ENCODE results near the gene ALAD. TPM values are rescaled to one million over a fixed set of nuclear protein-coding genes. Genes with fewer than 3 reads are reported as not detected.

The ALAD gene
- total and polyA plus RNA-seq, 4 donors, result 40.2 to 258 (median 74.2) TPM

DNA sequence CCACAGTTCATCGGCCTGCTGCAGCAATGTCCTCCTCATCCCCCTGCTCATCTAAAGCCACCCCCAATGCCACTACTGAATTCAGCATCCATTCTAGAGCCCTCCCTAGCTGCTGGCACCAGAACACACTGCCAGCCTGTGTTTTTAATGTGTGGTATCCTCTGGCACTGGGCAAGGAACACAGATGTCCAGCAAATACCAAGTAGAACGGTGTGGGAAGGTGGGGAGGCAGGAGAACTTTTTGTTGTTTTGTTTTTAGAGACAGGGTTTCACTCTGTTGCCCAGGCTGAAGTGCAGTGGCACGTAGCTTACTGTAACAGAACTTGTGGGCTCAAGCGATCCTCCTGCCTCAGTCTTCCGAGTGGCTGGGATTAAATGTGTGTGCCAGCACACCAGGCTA, 29.0 kb downstream of the ALAD start:
- Histone ChIP-seq H3K27ac (ENCODE audit: low read depth in 1 of 2, low read length in 2 of 2) (no peak overlapping the region), H3K9me3 (ENCODE audit: control insufficient read depth in 4 of 4, low read length in 3 of 4) (no peaks in the 10 kb centered on the region), H3K4me3 (ENCODE audit: low read depth in 1 of 3, low read length in 3 of 3) (no peak overlapping the region), H3K27me3 (ENCODE audit: control insufficient read depth in 4 of 4, insufficient read depth in 4 of 4, low read length in 3 of 4) (no peaks in the 10 kb centered on the region), H3K9ac (ENCODE audit: low read depth in 1 of 2, low read length in 2 of 2) (no peak overlapping the region), H3K36me3 (ENCODE audit: control insufficient read depth in 4 of 4, insufficient read depth in 3 of 4, low read depth in 1 of 4, low read length in 3 of 4) (peaks cover 5 to 17% (median 10%) of the 10 kb centered on the region in 4 donors), H3K4me1 (ENCODE audit: control insufficient read depth in 4 of 4, insufficient read depth in 4 of 4, low read length in 3 of 4) (peaks cover 4 to 66% (median 49%) of the 10 kb centered on the region in 4 donors)
- no peak for DNase-seq (ENCODE audit: low spot score)
- TF ChIP-seq GABPA (IDR thresholded peaks at IDR 0.05 in 1 of 2, conservative IDR thresholded peaks at IDR 0.05 in 1 of 2), result no peak
- no peak for TF ChIP-seq HNF4A (conservative IDR thresholded peaks at IDR 0.05)
- TF ChIP-seq EGR1 (IDR thresholded peaks at IDR 0.05; ENCODE audit: low read depth in 2 of 2), result no peak
- TF ChIP-seq, protein P1, sequence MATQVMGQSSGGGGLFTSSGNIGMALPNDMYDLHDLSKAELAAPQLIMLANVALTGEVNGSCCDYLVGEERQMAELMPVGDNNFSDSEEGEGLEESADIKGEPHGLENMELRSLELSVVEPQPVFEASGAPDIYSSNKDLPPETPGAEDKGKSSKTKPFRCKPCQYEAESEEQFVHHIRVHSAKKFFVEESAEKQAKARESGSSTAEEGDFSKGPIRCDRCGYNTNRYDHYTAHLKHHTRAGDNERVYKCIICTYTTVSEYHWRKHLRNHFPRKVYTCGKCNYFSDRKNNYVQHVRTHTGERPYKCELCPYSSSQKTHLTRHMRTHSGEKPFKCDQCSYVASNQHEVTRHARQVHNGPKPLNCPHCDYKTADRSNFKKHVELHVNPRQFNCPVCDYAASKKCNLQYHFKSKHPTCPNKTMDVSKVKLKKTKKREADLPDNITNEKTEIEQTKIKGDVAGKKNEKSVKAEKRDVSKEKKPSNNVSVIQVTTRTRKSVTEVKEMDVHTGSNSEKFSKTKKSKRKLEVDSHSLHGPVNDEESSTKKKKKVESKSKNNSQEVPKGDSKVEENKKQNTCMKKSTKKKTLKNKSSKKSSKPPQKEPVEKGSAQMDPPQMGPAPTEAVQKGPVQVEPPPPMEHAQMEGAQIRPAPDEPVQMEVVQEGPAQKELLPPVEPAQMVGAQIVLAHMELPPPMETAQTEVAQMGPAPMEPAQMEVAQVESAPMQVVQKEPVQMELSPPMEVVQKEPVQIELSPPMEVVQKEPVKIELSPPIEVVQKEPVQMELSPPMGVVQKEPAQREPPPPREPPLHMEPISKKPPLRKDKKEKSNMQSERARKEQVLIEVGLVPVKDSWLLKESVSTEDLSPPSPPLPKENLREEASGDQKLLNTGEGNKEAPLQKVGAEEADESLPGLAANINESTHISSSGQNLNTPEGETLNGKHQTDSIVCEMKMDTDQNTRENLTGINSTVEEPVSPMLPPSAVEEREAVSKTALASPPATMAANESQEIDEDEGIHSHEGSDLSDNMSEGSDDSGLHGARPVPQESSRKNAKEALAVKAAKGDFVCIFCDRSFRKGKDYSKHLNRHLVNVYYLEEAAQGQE (IDR thresholded peaks at IDR 0.05), result no peak
- no peak for TF ChIP-seq FOXA2 (IDR thresholded peaks at IDR 0.05)
- TF ChIP-seq, protein P2, sequence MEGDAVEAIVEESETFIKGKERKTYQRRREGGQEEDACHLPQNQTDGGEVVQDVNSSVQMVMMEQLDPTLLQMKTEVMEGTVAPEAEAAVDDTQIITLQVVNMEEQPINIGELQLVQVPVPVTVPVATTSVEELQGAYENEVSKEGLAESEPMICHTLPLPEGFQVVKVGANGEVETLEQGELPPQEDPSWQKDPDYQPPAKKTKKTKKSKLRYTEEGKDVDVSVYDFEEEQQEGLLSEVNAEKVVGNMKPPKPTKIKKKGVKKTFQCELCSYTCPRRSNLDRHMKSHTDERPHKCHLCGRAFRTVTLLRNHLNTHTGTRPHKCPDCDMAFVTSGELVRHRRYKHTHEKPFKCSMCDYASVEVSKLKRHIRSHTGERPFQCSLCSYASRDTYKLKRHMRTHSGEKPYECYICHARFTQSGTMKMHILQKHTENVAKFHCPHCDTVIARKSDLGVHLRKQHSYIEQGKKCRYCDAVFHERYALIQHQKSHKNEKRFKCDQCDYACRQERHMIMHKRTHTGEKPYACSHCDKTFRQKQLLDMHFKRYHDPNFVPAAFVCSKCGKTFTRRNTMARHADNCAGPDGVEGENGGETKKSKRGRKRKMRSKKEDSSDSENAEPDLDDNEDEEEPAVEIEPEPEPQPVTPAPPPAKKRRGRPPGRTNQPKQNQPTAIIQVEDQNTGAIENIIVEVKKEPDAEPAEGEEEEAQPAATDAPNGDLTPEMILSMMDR (IDR thresholded peaks at IDR 0.05; ENCODE audit: low read depth, low read length, missing input control), result no peak
- TF ChIP-seq, protein P3, sequence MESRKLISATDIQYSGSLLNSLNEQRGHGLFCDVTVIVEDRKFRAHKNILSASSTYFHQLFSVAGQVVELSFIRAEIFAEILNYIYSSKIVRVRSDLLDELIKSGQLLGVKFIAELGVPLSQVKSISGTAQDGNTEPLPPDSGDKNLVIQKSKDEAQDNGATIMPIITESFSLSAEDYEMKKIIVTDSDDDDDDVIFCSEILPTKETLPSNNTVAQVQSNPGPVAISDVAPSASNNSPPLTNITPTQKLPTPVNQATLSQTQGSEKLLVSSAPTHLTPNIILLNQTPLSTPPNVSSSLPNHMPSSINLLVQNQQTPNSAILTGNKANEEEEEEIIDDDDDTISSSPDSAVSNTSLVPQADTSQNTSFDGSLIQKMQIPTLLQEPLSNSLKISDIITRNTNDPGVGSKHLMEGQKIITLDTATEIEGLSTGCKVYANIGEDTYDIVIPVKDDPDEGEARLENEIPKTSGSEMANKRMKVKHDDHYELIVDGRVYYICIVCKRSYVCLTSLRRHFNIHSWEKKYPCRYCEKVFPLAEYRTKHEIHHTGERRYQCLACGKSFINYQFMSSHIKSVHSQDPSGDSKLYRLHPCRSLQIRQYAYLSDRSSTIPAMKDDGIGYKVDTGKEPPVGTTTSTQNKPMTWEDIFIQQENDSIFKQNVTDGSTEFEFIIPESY (IDR thresholded peaks at IDR 0.05), result no peak
- TF ChIP-seq SP1 (IDR thresholded peaks at IDR 0.05), result no peak
- no peak for TF ChIP-seq FOXA1 (IDR thresholded peaks at IDR 0.05)
- TF ChIP-seq RXRA (IDR thresholded peaks at IDR 0.05), result no peak
- no peak for TF ChIP-seq JUND (IDR thresholded peaks at IDR 0.05)
- 78% methylated on average over 5 of the region's 5 CpGs for WGBS

DNA sequence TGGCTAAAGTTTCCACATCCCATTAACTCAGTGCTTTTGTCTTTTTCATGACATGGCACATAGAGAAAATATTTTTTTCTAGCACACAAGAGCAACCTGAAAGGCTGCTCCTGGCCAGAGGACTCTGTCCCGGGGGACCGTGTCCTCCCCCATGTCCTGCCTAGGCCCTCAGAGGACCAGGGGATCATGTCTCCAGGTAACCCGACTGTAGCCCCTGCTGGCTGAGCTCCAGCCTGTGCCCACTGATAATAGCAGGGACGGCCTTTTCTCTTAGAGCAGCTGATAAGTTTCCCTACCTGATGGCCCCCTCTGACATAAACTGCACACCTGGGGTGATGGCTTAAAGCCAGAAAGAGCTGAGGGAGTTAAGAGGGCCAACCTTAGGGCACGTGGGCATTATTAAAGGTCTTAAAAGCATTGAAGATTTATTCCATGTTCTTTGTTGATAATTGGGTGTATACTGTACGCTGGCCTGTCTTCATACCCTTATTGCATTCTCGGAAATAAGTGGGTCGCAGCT, 30.2 kb downstream of the ALAD start:
- no peaks in the 10 kb centered on the region for H3K27me3 ChIP-seq (ENCODE audit: control insufficient read depth in 4 of 4, insufficient read depth in 4 of 4, low read length in 3 of 4)
- WGBS, result 64% methylated on average over 8 of the region's 8 CpGs
- DNase-seq (ENCODE audit: low spot score), result no peak
- peaks cover 5 to 17% (median 10%) of the 10 kb centered on the region in 4 donors for H3K36me3 ChIP-seq (ENCODE audit: control insufficient read depth in 4 of 4, insufficient read depth in 3 of 4, low read depth in 1 of 4, low read length in 3 of 4)
- no peak overlapping the region for H3K9ac ChIP-seq (ENCODE audit: low read depth in 1 of 2, low read length in 2 of 2)
- H3K4me3 ChIP-seq (ENCODE audit: low read depth in 1 of 3, low read length in 3 of 3), result no peak overlapping the region
- no peak overlapping the region for H3K27ac ChIP-seq (ENCODE audit: low read depth in 1 of 2, low read length in 2 of 2)
- peaks cover 4 to 65% (median 48%) of the 10 kb centered on the region in 4 donors for H3K4me1 ChIP-seq (ENCODE audit: control insufficient read depth in 4 of 4, insufficient read depth in 4 of 4, low read length in 3 of 4)
- H3K9me3 ChIP-seq (ENCODE audit: control insufficient read depth in 4 of 4, low read length in 3 of 4), result no peaks in the 10 kb centered on the region
- TF ChIP-seq HNF4A (conservative IDR thresholded peaks at IDR 0.05) (no peak), FOXA2 (IDR thresholded peaks at IDR 0.05) (no peak), JUND (IDR thresholded peaks at IDR 0.05) (no peak), RAD21 (IDR thresholded peaks at IDR 0.05) (no peak), EGR1 (IDR thresholded peaks at IDR 0.05; ENCODE audit: low read depth in 2 of 2) (no peak), SP1 (IDR thresholded peaks at IDR 0.05) (no peak), GABPA (IDR thresholded peaks at IDR 0.05 in 1 of 2, conservative IDR thresholded peaks at IDR 0.05 in 1 of 2) (no peak), YY1 (IDR thresholded peaks at IDR 0.05) (no peak), NR2F2 (IDR thresholded peaks at IDR 0.05) (no peak)
- TF ChIP-seq, protein P2 (IDR thresholded peaks at IDR 0.05; ENCODE audit: low read depth, low read length, missing input control), result no peak
- TF ChIP-seq, protein P1 (IDR thresholded peaks at IDR 0.05), result no peak
- TF ChIP-seq, protein P4, sequence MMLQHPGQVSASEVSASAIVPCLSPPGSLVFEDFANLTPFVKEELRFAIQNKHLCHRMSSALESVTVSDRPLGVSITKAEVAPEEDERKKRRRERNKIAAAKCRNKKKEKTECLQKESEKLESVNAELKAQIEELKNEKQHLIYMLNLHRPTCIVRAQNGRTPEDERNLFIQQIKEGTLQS (IDR thresholded peaks at IDR 0.05), result no peak
